D721Med (cell line): Measurements from ENCODE around the gene ROR2.

Experiments used
- DNase-seq: peaks from one replicate; pipeline ENCODE4 v3.0.0; 2011; ENCODE audit warnings: low spot score; ENCODE audit not compliant: insufficient read length
- FAIRE-seq: peaks from 2 replicates; lab custom pipeline; 2011; peaks lifted over from hg19 to GRCh38; lab: Jason Lieb, UNC
- CTCF ChIP-seq: IDR thresholded peaks from 2 replicates; pipeline ENCODE4 v1.5.1; 2012; ENCODE audit warnings: mild to moderate bottlenecking, control low read depth; ENCODE audit not compliant: insufficient read depth; ENCODE audit errors: missing control alignments

Gene ROR2

GRCh38 chr9:91884696-91885687 is 65.0 kb downstream of the ROR2 start:
- FAIRE-seq = no peak
- no peak for DNase-seq
- no peak for TF ChIP-seq CTCF

- FAIRE-seq (no peak), DNase-seq (no peak)
- TF ChIP-seq CTCF = no peak
Measured at GRCh38 chr9:91884153-91884552, 65.9 kb downstream of the ROR2 start.

- DNase-seq (no peak), FAIRE-seq (no peak)
- TF ChIP-seq CTCF = no peak
Measured at GRCh38 chr9:91883503-91883902, 66.5 kb downstream of the ROR2 start.

DNA sequence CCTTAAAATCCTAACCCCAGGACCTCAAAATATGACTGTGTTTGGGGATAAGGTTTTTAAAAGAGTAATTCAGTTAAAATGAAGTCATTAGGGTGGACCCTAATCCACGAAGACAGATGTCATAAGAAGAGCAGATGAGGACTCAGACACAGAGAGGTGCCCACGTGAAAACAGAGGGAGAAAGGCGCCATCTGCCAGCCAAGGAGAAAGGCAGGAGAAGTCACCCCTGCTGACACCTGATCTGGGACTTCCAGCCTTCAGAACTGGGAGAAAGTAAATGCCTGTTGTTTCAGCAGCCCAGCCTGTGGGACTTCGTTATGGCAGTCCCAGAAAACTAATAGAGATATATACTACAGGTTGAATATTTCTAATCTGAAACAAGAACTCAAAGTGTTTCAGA is 67.4 kb downstream of the ROR2 start:
- DNase-seq = no peak
- no peak for FAIRE-seq
- peak; percentile 37 for TF ChIP-seq CTCF

GRCh38 chr9:91880378-91880972 is 69.6 kb downstream of the ROR2 start:
- no peak for DNase-seq
- FAIRE-seq = no peak
- TF ChIP-seq CTCF = no peak

DNA sequence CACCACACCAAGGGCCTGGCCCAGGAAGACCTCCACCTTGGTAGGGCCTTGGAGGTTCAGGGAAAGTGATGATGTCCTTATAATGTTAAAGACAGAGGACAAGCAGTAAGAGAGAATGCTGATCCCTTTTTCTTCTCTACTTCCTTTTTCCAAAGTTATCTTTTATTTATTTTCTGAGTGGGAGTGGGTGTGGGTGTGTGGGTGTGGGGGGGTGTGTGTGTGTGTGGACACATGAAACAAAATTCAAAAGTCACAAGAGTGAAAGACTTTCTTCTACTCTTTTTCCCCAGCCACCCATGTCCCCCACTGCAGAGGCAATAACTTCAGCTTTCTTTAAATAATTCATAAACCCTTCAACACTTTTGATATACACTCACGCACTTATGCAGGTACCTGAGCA is 70.8 kb downstream of the ROR2 start:
- DNase-seq (no peak), FAIRE-seq (no peak)
- no peak for TF ChIP-seq CTCF
